GM23338 (cell line): ENCODE results near the gene CHTF8.
A peak's percentile ranks its signal among the peaks of the same experiment; 100 is the strongest.

Source experiments
- CTCF ChIP-seq, 2 experiments: fragments of 200-600 bp in 1 of 2; sonication (generic) in 1 of 2; conservative IDR thresholded peaks; 2 replicates each; pipeline versions ENCODE4 v1.5.1 to v1.6.1; 2016 to 2017; ENCODE audit warnings: antibody characterized with exemption in 2 of 2, low read depth in 2 of 2, mild to moderate bottlenecking in 2 of 2, moderate library complexity in 1 of 2
- ETS1 ChIP-seq: IDR thresholded peaks from 2 replicates; pipeline ENCODE4 v1.6.1; 2016; ENCODE audit warnings: antibody characterized with exemption
- EZH2 ChIP-seq: fragments of 200-600 bp; sonication (generic); IDR thresholded peaks from one replicate; pipeline ENCODE4 v1.8.0; 2017; ENCODE audit warnings: antibody characterized with exemption, mild to moderate bottlenecking, low read depth; ENCODE audit not compliant: unreplicated experiment
- EZH2phosphoT487 ChIP-seq: fragments of 200-600 bp; sonication (generic); IDR thresholded peaks from one replicate; pipeline ENCODE4 v1.8.1; 2018; ENCODE audit warnings: antibody characterized with exemption; ENCODE audit not compliant: unreplicated experiment
- POLR2AphosphoS5 ChIP-seq: IDR thresholded peaks from 2 replicates; pipeline ENCODE4 v1.6.1; 2016; ENCODE audit warnings: antibody characterized with exemption, low read depth
- REST ChIP-seq: IDR thresholded peaks from one replicate; pipeline ENCODE4 v1.6.1; 2018; ENCODE audit warnings: antibody characterized with exemption; ENCODE audit not compliant: unreplicated experiment
- STAT1 ChIP-seq: IDR thresholded peaks from one replicate; pipeline ENCODE4 v1.6.1; 2016; ENCODE audit warnings: antibody characterized with exemption; ENCODE audit not compliant: unreplicated experiment
- ZNF114 ChIP-seq: fragments of 250-450 bp; sonication (Bioruptor Pico); IDR thresholded peaks from 2 replicates; pipeline ENCODE4 v1.5.0; 2020; ENCODE audit warnings: mild to moderate bottlenecking, moderate library complexity
- ZNF331 ChIP-seq: fragments of 250-450 bp; sonication (Bioruptor Pico); IDR thresholded peaks from 2 replicates; pipeline ENCODE4 v1.5.0; 2020; ENCODE audit warnings: low read depth, mild to moderate bottlenecking, moderate library complexity
- TF ChIP-seq, protein P1 (sequence below): fragments of 250-450 bp; sonication (Bioruptor Pico); IDR thresholded peaks from 2 replicates; pipeline ENCODE4 v1.5.0; 2020; ENCODE audit warnings: mild to moderate bottlenecking, moderate library complexity

- TF ChIP-seq CTCF (conservative IDR thresholded peaks at IDR 0.05; ENCODE audit: low read depth in 2 of 2) (no peak), ETS1 (no peak), EZH2 (no peak), ZNF114 (CRISPR knock-in tag) (no peak), ZNF331 (CRISPR knock-in tag) (no peak), POLR2AphosphoS5 (0 out of 2 replicates have a peak, but pooled peaks have one; percentile 14), EZH2phosphoT487 (no peak), STAT1 (no peak), REST (no peak)
- TF ChIP-seq, protein P1, sequence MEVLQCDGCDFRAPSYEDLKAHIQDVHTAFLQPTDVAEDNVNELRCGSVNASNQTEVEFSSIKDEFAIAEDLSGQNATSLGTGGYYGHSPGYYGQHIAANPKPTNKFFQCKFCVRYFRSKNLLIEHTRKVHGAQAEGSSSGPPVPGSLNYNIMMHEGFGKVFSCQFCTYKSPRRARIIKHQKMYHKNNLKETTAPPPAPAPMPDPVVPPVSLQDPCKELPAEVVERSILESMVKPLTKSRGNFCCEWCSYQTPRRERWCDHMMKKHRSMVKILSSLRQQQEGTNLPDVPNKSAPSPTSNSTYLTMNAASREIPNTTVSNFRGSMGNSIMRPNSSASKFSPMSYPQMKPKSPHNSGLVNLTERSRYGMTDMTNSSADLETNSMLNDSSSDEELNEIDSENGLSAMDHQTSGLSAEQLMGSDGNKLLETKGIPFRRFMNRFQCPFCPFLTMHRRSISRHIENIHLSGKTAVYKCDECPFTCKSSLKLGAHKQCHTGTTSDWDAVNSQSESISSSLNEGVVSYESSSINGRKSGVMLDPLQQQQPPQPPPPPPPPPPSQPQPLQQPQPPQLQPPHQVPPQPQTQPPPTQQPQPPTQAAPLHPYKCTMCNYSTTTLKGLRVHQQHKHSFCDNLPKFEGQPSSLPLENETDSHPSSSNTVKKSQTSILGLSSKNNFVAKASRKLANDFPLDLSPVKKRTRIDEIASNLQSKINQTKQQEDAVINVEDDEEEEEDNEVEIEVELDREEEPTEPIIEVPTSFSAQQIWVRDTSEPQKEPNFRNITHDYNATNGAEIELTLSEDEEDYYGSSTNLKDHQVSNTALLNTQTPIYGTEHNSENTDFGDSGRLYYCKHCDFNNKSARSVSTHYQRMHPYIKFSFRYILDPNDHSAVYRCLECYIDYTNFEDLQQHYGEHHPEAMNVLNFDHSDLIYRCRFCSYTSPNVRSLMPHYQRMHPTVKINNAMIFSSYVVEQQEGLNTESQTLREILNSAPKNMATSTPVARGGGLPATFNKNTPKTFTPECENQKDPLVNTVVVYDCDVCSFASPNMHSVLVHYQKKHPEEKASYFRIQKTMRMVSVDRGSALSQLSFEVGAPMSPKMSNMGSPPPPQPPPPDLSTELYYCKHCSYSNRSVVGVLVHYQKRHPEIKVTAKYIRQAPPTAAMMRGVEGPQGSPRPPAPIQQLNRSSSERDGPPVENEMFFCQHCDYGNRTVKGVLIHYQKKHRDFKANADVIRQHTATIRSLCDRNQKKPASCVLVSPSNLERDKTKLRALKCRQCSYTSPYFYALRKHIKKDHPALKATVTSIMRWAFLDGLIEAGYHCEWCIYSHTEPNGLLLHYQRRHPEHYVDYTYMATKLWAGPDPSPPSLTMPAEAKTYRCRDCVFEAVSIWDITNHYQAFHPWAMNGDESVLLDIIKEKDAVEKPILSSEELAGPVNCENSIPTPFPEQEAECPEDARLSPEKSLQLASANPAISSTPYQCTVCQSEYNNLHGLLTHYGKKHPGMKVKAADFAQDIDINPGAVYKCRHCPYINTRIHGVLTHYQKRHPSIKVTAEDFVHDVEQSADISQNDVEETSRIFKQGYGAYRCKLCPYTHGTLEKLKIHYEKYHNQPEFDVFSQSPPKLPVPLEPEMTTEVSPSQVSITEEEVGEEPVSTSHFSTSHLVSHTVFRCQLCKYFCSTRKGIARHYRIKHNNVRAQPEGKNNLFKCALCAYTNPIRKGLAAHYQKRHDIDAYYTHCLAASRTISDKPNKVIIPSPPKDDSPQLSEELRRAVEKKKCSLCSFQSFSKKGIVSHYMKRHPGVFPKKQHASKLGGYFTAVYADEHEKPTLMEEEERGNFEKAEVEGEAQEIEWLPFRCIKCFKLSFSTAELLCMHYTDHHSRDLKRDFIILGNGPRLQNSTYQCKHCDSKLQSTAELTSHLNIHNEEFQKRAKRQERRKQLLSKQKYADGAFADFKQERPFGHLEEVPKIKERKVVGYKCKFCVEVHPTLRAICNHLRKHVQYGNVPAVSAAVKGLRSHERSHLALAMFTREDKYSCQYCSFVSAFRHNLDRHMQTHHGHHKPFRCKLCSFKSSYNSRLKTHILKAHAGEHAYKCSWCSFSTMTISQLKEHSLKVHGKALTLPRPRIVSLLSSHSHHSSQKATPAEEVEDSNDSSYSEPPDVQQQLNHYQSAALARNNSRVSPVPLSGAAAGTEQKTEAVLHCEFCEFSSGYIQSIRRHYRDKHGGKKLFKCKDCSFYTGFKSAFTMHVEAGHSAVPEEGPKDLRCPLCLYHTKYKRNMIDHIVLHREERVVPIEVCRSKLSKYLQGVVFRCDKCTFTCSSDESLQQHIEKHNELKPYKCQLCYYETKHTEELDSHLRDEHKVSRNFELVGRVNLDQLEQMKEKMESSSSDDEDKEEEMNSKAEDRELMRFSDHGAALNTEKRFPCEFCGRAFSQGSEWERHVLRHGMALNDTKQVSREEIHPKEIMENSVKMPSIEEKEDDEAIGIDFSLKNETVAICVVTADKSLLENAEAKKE = no peak
Observed at GRCh38 chr16:69115361-69115760, 17.0 kb downstream of the CHTF8 start.
